IPS DF 6.9 (cell line): ENCODE measurements around the gene NEXN.

ENCODE experiments used
- DNase-seq: peaks from one replicate; pipeline ENCODE4 v3.0.0-alpha.2; 2013; ENCODE audit warnings: low read depth, low spot score
- H3K27ac ChIP-seq: one replicate; pipeline ENCODE4 v1.5.1; 2013; ENCODE audit warnings: low read length, control low read depth
- H3K27me3 ChIP-seq: 2 replicates; pipeline ENCODE4 v1.6.1; 2013; ENCODE audit warnings: mild to moderate bottlenecking, low read length; ENCODE audit not compliant: control insufficient read depth, insufficient read depth
- H3K36me3 ChIP-seq: 2 replicates; pipeline ENCODE4 v1.6.1; 2013; ENCODE audit warnings: low read length; ENCODE audit not compliant: control insufficient read depth, insufficient read depth
- H3K4me1 ChIP-seq: 2 replicates; pipeline ENCODE4 v1.6.1; 2013; ENCODE audit warnings: low read length; ENCODE audit not compliant: control insufficient read depth, insufficient read depth
- H3K4me3 ChIP-seq: 2 replicates; pipeline ENCODE4 v1.5.1; 2013; ENCODE audit warnings: mild to moderate bottlenecking, low read length
- H3K9me3 ChIP-seq: 2 replicates; pipeline ENCODE4 v1.6.1; 2013; ENCODE audit warnings: low read length, inconsistent platforms; ENCODE audit not compliant: control insufficient read depth, insufficient read depth
- WGBS: extraction: QIAGEN DNeasy Blood & Tissue Kit; methylation state at CpG from one replicate; pipeline ENCODE4 v1.1.7; 2013; ENCODE audit warnings: mixed read lengths, missing lambda C conversion rate; ENCODE audit not compliant: insufficient read length, insufficient coverage; 5-methylcytosine and 5-hydroxymethylcytosine counted together

The NEXN gene

GRCh38 chr1:77958391-77958790 lies 70.0 kb downstream of the NEXN start:
- Histone ChIP-seq H3K36me3 (peaks cover 35% of the 10 kb centered on the region; the same call in 1 of the 2 replicates), H3K27me3 (no peaks in the 10 kb centered on the region), H3K9me3 (no peaks in the 10 kb centered on the region), H3K4me1 (no peaks in the 10 kb centered on the region), H3K27ac (no peak overlapping the region), H3K4me3 (no peak overlapping the region)
- no peak for DNase-seq

DNA sequence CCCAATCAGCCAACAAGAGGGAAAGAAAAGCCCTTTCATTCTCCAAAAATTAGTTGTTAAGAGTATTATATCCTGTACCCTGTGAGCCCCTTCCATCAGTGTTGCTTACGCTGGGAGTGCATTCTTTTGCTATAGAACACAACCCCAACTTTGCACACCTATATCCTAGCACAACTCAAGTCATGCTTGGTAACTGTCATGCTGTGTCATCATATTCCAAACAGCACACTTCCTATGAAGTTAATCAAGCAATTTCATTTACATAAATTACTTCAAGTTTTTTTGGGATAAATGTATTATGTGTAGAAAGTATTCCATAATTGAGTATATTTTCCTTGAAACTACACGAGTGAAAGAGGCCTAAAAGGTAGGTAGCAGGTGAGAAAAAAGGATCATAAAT lies 70.4 kb downstream of the NEXN start:
- Histone ChIP-seq H3K9me3 (no peaks in the 10 kb centered on the region), H3K27me3 (no peaks in the 10 kb centered on the region), H3K4me1 (no peaks in the 10 kb centered on the region), H3K27ac (no peak overlapping the region), H3K36me3 (peaks cover 34% of the 10 kb centered on the region; the same call in 1 of the 2 replicates), H3K4me3 (no peak overlapping the region)
- 100% methylated on average over 1 of the region's 2 CpGs for WGBS
- DNase-seq: no peak

GRCh38 chr1:77961392-77961791 lies 73.0 kb downstream of the NEXN start:
- Histone ChIP-seq H3K9me3 (no peaks in the 10 kb centered on the region), H3K27me3 (no peaks in the 10 kb centered on the region), H3K36me3 (peaks cover 39% of the 10 kb centered on the region; the same call in 1 of the 2 replicates), H3K4me3 (no peak overlapping the region), H3K4me1 (no peaks in the 10 kb centered on the region), H3K27ac (no peak overlapping the region)
- no CpG with 5 or more reads among the region's 2 CpGs for whole genome bisulfite sequencing
- DNase-seq: no peak

- no peaks in the 10 kb centered on the region for H3K27me3 ChIP-seq
- no peaks in the 10 kb centered on the region for H3K9me3 ChIP-seq
- H3K4me1 ChIP-seq: no peaks in the 10 kb centered on the region
- DNase-seq: no peak
- H3K36me3 ChIP-seq: peaks cover 22% of the 10 kb centered on the region; the same call in 1 of the 2 replicates
- no CpG with 5 or more reads among the region's 3 CpGs for WGBS
- H3K4me3 ChIP-seq: no peak overlapping the region
- H3K27ac ChIP-seq: no peak overlapping the region
Measured at GRCh38 chr1:77966291-77966690, 77.9 kb downstream of the NEXN start.

- no CpG with 5 or more reads among the region's 1 CpG for whole genome bisulfite sequencing
Measured at GRCh38 chr1:77970192-77970591, 81.8 kb downstream of the NEXN start.

DNA sequence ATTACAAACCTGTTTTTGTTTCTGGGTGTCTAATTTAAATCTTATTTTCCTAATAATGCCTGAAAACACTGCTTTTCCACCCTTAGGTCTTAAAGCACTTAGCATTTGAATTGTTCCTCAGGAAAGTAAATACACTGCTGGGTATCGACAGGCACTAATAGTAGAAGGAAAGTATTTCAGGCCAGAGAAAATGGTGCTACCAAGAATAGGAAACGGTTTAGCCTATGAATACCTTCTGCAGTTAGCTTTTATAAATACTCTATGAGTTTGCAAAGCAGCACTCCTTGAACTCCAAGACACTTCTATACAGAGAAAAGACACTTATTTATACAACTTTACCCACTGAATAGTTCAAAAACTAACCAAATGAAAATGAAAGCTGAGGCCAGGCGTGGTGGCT lies 83.7 kb downstream of the NEXN start:
- H3K4me1 ChIP-seq: no peaks in the 10 kb centered on the region
- no CpG with 5 or more reads among the region's 3 CpGs for WGBS
- H3K4me3 ChIP-seq: no peak overlapping the region
- no peaks in the 10 kb centered on the region for H3K9me3 ChIP-seq
- no peaks in the 10 kb centered on the region; the same call in 1 of the 2 replicates for H3K36me3 ChIP-seq
- no peak overlapping the region for H3K27ac ChIP-seq
- no peak for DNase-seq
- H3K27me3 ChIP-seq: no peaks in the 10 kb centered on the region

More at GRCh38 chr1:77970192-77970591, 81.8 kb downstream of the NEXN start:
- no peak overlapping the region for H3K4me3 ChIP-seq
- H3K4me1 ChIP-seq: no peaks in the 10 kb centered on the region
- no peak overlapping the region for H3K27ac ChIP-seq
- DNase-seq: no peak
- H3K9me3 ChIP-seq: no peaks in the 10 kb centered on the region
- H3K36me3 ChIP-seq: peaks cover 7% of the 10 kb centered on the region; the same call in 1 of the 2 replicates
- H3K27me3 ChIP-seq: no peaks in the 10 kb centered on the region

DNA sequence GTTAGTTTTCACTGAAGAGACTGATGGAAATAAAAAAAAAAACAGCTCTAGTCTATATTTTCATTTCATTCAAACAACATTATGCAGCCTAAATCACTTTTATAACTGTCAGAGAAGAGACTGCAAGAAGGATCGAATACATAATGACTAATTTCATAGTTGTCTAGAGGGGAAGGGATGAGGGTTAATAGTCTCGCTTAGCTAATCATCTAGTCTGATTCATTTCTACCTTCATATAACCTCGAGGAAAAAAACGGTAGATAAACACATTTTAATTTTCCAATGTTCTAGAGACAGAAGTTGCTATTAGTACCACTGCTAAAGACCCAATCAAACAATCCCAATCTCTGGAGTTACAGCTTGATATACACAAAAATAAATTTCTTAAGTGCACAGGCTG lies 87.0 kb downstream of the NEXN start:
- Histone ChIP-seq H3K4me3 (no peak overlapping the region), H3K27ac (no peak overlapping the region)

DNA sequence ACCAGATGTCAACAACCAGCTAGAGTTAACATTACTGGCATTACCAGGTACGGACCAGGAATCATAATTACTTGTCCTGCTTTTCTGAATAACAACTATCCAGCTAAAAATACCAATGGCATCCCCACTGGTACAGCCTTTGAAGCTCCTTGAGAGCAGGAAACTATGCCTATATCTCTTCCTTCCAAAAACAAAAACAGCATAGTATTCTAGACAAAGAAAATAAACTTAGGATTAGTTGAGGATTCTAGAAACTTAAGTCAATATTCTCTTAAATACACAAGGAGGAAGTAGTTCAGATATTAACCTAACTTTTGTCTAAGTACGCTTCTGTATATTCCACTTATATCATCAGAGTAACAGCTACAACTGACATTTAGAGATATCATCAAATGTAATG lies 87.5 kb downstream of the NEXN start:
- Histone ChIP-seq H3K36me3 (no peaks in the 10 kb centered on the region; the same call in 1 of the 2 replicates), H3K4me1 (no peaks in the 10 kb centered on the region), H3K9me3 (no peaks in the 10 kb centered on the region), H3K27me3 (no peaks in the 10 kb centered on the region), H3K27ac (no peak overlapping the region), H3K4me3 (no peak overlapping the region)
- WGBS: no CpG with 5 or more reads among the region's 2 CpGs
- no peak for DNase-seq

More for the DNA sequence above, 87.0 kb downstream of the NEXN start:
- no peak for DNase-seq
- Histone ChIP-seq H3K4me1 (no peaks in the 10 kb centered on the region), H3K9me3 (no peaks in the 10 kb centered on the region), H3K36me3 (no peaks in the 10 kb centered on the region; the same call in 1 of the 2 replicates), H3K27me3 (no peaks in the 10 kb centered on the region)
- no CpG with 5 or more reads among the region's 4 CpGs for WGBS

DNA sequence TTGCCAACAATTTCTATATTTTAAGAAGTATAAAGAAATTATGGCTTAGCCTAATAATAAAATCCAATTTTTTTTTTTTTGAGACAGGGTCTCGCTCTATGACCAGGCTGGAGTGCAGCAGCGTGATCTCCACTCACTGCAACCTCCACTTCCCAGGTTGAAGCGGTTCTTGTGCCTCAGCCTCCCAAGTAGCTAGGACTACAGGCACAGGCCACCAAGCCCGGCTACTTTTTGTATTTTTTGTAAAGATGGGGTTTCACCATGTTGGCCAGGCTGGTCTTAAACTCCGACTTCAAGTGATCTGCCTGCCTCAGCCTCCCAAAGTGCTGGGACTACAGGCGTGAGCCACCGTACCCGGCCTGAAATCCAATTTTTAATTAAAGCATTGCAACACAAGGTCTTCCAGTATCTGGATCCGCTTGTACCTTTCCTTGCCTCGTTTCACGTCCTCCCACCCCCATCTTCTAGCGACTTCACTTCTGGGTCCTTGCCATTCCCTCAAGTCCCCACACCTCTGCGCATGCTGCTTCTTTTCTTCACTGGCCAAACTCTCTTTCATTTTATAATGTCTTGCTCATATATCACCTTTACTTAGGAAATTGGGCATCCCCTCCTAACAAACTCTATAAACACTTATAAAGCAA lies 88.1 kb downstream of the NEXN start:
- WGBS: no CpG with 5 or more reads among the region's 13 CpGs
- no peaks in the 10 kb centered on the region for H3K4me1 ChIP-seq
- no peak overlapping the region for H3K27ac ChIP-seq

GRCh38 chr1:77977989-77978292 lies 89.5 kb downstream of the NEXN start:
- Histone ChIP-seq H3K27ac (no peak overlapping the region), H3K36me3 (no peaks in the 10 kb centered on the region), H3K9me3 (no peaks in the 10 kb centered on the region), H3K4me3 (peak overlapping the region; percentile 96; the same call in 1 of the 2 replicates), H3K4me1 (no peaks in the 10 kb centered on the region), H3K27me3 (no peaks in the 10 kb centered on the region)
- WGBS: no CpG with 5 or more reads among the region's 5 CpGs
- DNase-seq: no peak

More for the DNA sequence above, 88.1 kb downstream of the NEXN start:
- DNase-seq: no peak
- H3K36me3 ChIP-seq: no peaks in the 10 kb centered on the region; the same call in 1 of the 2 replicates
- H3K9me3 ChIP-seq: no peaks in the 10 kb centered on the region
- no peaks in the 10 kb centered on the region for H3K27me3 ChIP-seq
- no peak overlapping the region; the same call in 1 of the 2 replicates for H3K4me3 ChIP-seq
